GM23248 (cell line): ENCODE measurements around the gene PNMA8C. TPM values are rescaled to one million over a fixed set of nuclear protein-coding genes. Genes with fewer than 3 reads are reported as not detected.
A peak's percentile ranks its signal among the peaks of the same experiment; 100 is the strongest.

Experiments used
- DNase-seq: peaks from one replicate; pipeline ENCODE4 v3.0.0-alpha.2; 2015
- H2AFZ ChIP-seq: fragments of 200-600 bp; sonication (generic); 2 replicates; pipeline ENCODE4 v1.6.1; 2016; ENCODE audit warnings: antibody characterized with exemption
- H3F3A ChIP-seq: fragments of 200-600 bp; sonication (generic); 2 replicates; pipeline ENCODE4 v1.6.1; 2016; ENCODE audit warnings: mild to moderate bottlenecking, antibody characterized with exemption, mixed run types; ENCODE audit not compliant: insufficient read depth
- H3K27ac ChIP-seq: fragments of 200-600 bp; sonication (generic); 2 replicates; pipeline ENCODE4 v1.5.1; 2016; ENCODE audit warnings: mild to moderate bottlenecking
- H3K27me3 ChIP-seq: fragments of 200-600 bp; sonication (generic); replicated peaks from 2 replicates; pipeline ENCODE4 v1.6.1; 2016; ENCODE audit warnings: mild to moderate bottlenecking; ENCODE audit not compliant: insufficient read depth
- H3K36me3 ChIP-seq: fragments of 200-600 bp; sonication (generic); 2 replicates; pipeline ENCODE4 v1.6.1; 2016; ENCODE audit warnings: low read depth, mild to moderate bottlenecking
- H3K4me1 ChIP-seq: fragments of 200-600 bp; sonication (generic); 2 replicates; pipeline ENCODE4 v1.6.1; 2016; ENCODE audit warnings: mild to moderate bottlenecking; ENCODE audit not compliant: insufficient read depth
- H3K4me2 ChIP-seq: fragments of 200-600 bp; sonication (generic); one replicate; pipeline ENCODE4 v1.6.1; 2016; ENCODE audit warnings: mild to moderate bottlenecking; ENCODE audit not compliant: unreplicated experiment
- H3K4me3 ChIP-seq: fragments of 200-600 bp; sonication (generic); 2 replicates; pipeline ENCODE4 v1.5.1; 2016; ENCODE audit warnings: mild to moderate bottlenecking
- H3K79me2 ChIP-seq: fragments of 200-600 bp; sonication (generic); 2 replicates; pipeline ENCODE4 v1.6.1; 2016; ENCODE audit warnings: mild to moderate bottlenecking; ENCODE audit not compliant: insufficient read depth
- H3K9ac ChIP-seq: fragments of 200-600 bp; sonication (generic); 2 replicates; pipeline ENCODE4 v1.6.1; 2016; ENCODE audit warnings: mild to moderate bottlenecking
- H3K9me2 ChIP-seq: fragments of 200-600 bp; sonication (generic); 2 replicates; pipeline ENCODE4 v1.6.1; 2016; ENCODE audit warnings: mixed run types, mild to moderate bottlenecking, moderate library complexity; ENCODE audit not compliant: insufficient read depth
- H3K9me3 ChIP-seq: fragments of 200-600 bp; sonication (generic); one replicate; pipeline ENCODE4 v1.6.1; 2017; ENCODE audit warnings: low read depth
- H4K20me1 ChIP-seq: fragments of 200-600 bp; sonication (generic); 2 replicates; pipeline ENCODE4 v1.6.0; 2016; ENCODE audit not compliant: insufficient read depth
- EZH2 ChIP-seq: fragments of 200-600 bp; sonication (generic); IDR thresholded peaks from 2 replicates; pipeline ENCODE4 v1.6.1; 2018; ENCODE audit warnings: antibody characterized with exemption, mild to moderate bottlenecking; ENCODE audit not compliant: insufficient read depth, poor library complexity, severe bottlenecking
- EZH2phosphoT487 ChIP-seq: fragments of 200-600 bp; sonication (generic); IDR thresholded peaks from 2 replicates; pipeline ENCODE4 v1.6.1; 2018; ENCODE audit warnings: antibody characterized with exemption, moderate library complexity, mild to moderate bottlenecking, low read depth; ENCODE audit not compliant: insufficient read depth
- WGBS, 2 experiments: methylation state at CpG; one replicate each; pipeline ENCODE4 v1.1.6; 2015 to 2017; ENCODE audit warnings: low lambda C conversion rate in 2 of 2, low coverage in 1 of 2; ENCODE audit errors: missing lambda C conversion rate in 2 of 2; 5-methylcytosine and 5-hydroxymethylcytosine counted together
- in situ Hi-C: fragments of 300-500 bp; cut with MboI; formaldehyde crosslinking; loops from 2 replicates; pipeline ENCODE4 v1.15.0; 2020
- polyA plus RNA-seq: library from polyadenylated mRNA; unstranded; fragments of >200 nt; fragmentation: Nextera tagmentation; extraction: Ambion mirVana; gene quantifications from 2 replicates; pipeline ENCODE4 v1.2.1, GENCODE V29; 2016
- total RNA-seq: library from RNA; depleted of rRNA; stranded (reverse); fragments of >200 nt; shearing (Covaris generic); gene quantifications from 2 replicates; pipeline ENCODE4 v1.2.3, GENCODE V29; 2014

PNMA8C gene
- total and polyA plus RNA-seq, 2 experiments from 2014 or later = not detected

DNA sequence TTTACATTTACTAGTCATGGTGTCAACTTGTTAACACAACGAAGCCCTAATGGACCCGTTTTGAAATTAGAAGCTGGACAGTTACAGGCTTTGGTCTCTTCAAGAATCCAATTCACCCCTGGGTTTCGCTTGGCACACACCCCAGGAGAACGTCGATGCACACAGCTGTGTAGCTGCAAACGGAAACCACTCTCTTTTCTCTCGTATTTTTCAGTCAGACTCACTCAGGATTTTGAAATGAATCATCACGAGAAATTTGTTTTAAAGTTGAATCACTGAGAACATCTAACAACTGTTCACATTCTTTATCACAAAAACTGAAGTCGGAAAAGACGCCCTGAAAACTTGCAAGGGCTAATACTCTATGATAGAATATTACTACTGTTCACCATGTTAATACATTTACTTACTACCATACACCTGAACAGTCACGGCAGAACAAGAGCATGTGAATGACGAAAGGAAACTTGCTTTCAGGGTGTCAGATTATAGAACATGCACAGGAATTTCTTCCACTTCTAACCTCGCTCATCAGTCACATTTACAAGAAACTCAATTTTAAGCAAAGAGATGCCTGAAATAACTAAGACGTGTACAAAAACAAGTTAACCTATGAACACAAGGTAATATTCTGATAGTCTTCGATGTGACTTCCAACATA lies 37.9 kb upstream of the PNMA8C start:
- H3K79me2 ChIP-seq = no peaks in the 10 kb centered on the region
- 5 to 7% methylated on average over 15 of the region's 15 CpGs for WGBS, 2 experiments
- H3K9ac ChIP-seq = peak overlapping the region; percentile 10; the same call in 1 of the 2 replicates
- no peaks in the 10 kb centered on the region for H4K20me1 ChIP-seq
- H3K27ac ChIP-seq = peak overlapping the region; percentile 39
- peak overlapping the region; percentile 60 for H3K4me3 ChIP-seq
- TF ChIP-seq EZH2 = no peak
- TF ChIP-seq EZH2phosphoT487 = no peak
- DNase-seq = peak; percentile 88
- no peaks in the 10 kb centered on the region for H3K27me3 ChIP-seq
- H2AFZ ChIP-seq = peak overlapping the region; percentile 40
- H3K36me3 ChIP-seq = no peaks in the 10 kb centered on the region
- peaks cover 12% of the 10 kb centered on the region for H3K4me1 ChIP-seq
- in situ Hi-C loops = no loop called here
- H3K9me2 ChIP-seq = no peaks in the 10 kb centered on the region
- H3K4me2 ChIP-seq = peak overlapping the region; percentile 84
- peaks cover 21% of the 10 kb centered on the region for H3F3A ChIP-seq
- H3K9me3 ChIP-seq = no peaks in the 10 kb centered on the region

DNA sequence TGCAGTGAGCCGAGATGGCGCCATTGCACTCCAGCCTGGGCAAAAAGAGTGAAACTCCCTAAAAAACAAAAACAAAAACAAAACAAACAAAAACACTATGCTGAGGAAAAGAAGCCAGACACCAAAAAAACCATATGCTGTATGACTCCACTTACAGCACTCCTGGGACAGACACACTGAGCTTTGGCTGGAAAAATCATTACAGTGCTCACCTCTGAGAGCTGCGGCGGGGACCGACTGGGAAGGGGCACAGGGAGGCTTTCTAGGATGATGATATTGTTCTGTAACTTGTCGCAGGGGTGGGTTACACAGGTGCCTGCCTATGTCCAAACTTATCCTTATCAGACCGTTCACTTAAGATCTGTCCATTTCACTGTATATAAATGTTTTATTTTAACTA lies 34.8 kb upstream of the PNMA8C start:
- Histone ChIP-seq H4K20me1 (no peaks in the 10 kb centered on the region), H3K4me1 (peaks cover 10% of the 10 kb centered on the region), H2AFZ (no peak overlapping the region), H3K9ac (no peak overlapping the region), H3K27ac (no peak overlapping the region), H3K36me3 (no peaks in the 10 kb centered on the region), H3K4me2 (no peak overlapping the region), H3F3A (peaks cover 21% of the 10 kb centered on the region), H3K9me3 (no peaks in the 10 kb centered on the region), H3K9me2 (no peaks in the 10 kb centered on the region), H3K27me3 (no peaks in the 10 kb centered on the region), H3K4me3 (no peak overlapping the region), H3K79me2 (no peaks in the 10 kb centered on the region)
- in situ Hi-C loops = no loop called here
- WGBS, 2 experiments = 69 to 78% methylated on average over 5 to 7 of the region's 7 CpGs
- no peak for DNase-seq
- TF ChIP-seq EZH2phosphoT487 (no peak), EZH2 (no peak)

DNA sequence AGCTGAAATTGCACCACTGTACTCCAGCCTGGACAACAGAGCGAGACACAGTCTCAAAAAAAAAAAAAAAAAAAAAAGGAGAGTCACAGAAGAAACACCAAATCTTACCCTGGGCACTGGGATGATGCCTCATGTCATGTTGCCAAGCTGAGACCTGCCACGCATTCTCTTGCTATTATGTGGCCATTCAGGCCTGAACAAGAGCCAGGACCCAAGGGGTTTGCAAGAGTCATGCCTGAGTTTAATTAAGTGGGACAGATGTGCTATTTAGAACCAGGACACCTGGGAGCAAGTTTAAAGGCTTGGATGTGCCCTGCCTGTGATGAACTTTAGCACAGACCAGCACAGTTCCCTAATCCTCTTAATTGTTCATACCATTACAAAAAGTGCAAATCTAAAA lies 32.8 kb upstream of the PNMA8C start:
- Histone ChIP-seq H3K27me3 (peaks cover 7% of the 10 kb centered on the region; the same call in 1 of the 2 replicates), H3K4me3 (no peak overlapping the region), H3K4me1 (no peaks in the 10 kb centered on the region), H2AFZ (no peak overlapping the region), H3K79me2 (no peaks in the 10 kb centered on the region), H3K9me3 (no peaks in the 10 kb centered on the region), H3K9ac (no peak overlapping the region), H3K9me2 (no peaks in the 10 kb centered on the region), H3F3A (peaks cover 5% of the 10 kb centered on the region), H3K27ac (no peak overlapping the region), H3K4me2 (no peak overlapping the region), H4K20me1 (no peaks in the 10 kb centered on the region), H3K36me3 (no peaks in the 10 kb centered on the region)
- DNase-seq = no peak
- TF ChIP-seq EZH2 (no peak), EZH2phosphoT487 (no peak)
- 82 to 88% methylated on average over 1 to 2 of the region's 2 CpGs for WGBS, 2 experiments
- in situ Hi-C loops = no loop called here

DNA sequence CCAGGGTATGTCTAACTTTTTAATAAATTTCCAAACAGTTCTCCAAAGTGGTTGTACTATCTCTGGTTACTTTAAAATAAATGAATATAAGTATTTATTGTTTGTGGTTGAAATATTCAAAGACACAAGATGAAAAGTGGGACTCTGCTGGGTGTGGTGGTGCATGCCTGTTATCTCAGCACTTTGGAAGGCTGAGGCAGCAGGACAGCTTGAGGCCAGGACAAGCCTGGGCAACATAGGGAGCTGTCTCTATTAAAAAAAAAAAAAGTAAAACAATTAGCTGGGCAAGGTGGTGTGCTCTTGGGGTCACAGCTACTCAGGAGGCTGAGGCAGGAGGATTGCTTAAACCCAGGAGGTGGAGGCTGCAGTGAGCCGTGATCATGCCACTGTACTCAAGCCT lies 32.2 kb upstream of the PNMA8C start:
- H3K79me2 ChIP-seq = no peaks in the 10 kb centered on the region
- H3K36me3 ChIP-seq = no peaks in the 10 kb centered on the region
- H3K4me1 ChIP-seq = no peaks in the 10 kb centered on the region
- no peak overlapping the region for H3K27ac ChIP-seq
- H3K9ac ChIP-seq = no peak overlapping the region
- no peak overlapping the region for H3K4me3 ChIP-seq
- 60 to 70% methylated on average over 1 of the region's 1 CpG for whole genome bisulfite sequencing, 2 experiments
- TF ChIP-seq EZH2phosphoT487 = no peak
- TF ChIP-seq EZH2 = no peak
- peaks cover 7% of the 10 kb centered on the region; the same call in 1 of the 2 replicates for H3K27me3 ChIP-seq
- no peak for DNase-seq
- in situ Hi-C loops = no loop called here
- H3K9me3 ChIP-seq = no peaks in the 10 kb centered on the region
- H4K20me1 ChIP-seq = no peaks in the 10 kb centered on the region
- H2AFZ ChIP-seq = no peak overlapping the region
- H3F3A ChIP-seq = no peaks in the 10 kb centered on the region
- no peaks in the 10 kb centered on the region for H3K9me2 ChIP-seq
- no peak overlapping the region for H3K4me2 ChIP-seq

DNA sequence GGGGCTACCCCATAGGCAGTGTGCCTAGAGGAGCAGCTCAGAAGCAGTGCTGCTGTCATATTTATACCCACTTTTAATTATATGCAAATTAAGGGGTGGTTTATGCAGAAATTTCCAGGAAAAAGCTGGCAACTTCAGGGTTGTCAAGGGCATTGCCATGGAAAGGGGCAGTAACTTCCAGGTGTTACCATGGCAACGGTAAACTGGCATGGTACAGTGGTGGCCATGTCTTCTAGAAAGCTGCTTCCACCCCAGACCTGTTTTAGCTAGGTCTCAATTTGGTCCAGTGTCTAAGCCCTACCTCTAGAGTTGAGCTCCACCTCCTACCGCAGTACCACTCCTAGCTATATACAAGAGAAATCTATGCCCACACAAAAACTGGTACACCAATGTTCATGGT lies 31.3 kb upstream of the PNMA8C start:
- peaks cover 7% of the 10 kb centered on the region; the same call in 1 of the 2 replicates for H3K27me3 ChIP-seq
- no peak for TF ChIP-seq EZH2phosphoT487
- TF ChIP-seq EZH2 = no peak
- no peak for DNase-seq
- H3K9me2 ChIP-seq = no peaks in the 10 kb centered on the region
- H3K79me2 ChIP-seq = no peaks in the 10 kb centered on the region
- H3K4me2 ChIP-seq = no peak overlapping the region
- H3K9me3 ChIP-seq = no peaks in the 10 kb centered on the region
- 48 to 50% methylated on average over 2 of the region's 2 CpGs for WGBS, 2 experiments
- H3K9ac ChIP-seq = no peak overlapping the region
- no peak overlapping the region for H3K4me3 ChIP-seq
- no peaks in the 10 kb centered on the region for H3K4me1 ChIP-seq
- no peaks in the 10 kb centered on the region for H3K36me3 ChIP-seq
- no peak overlapping the region for H2AFZ ChIP-seq
- no peaks in the 10 kb centered on the region for H3F3A ChIP-seq
- no peaks in the 10 kb centered on the region for H4K20me1 ChIP-seq
- in situ Hi-C loops = no loop called here
- no peak overlapping the region for H3K27ac ChIP-seq
